Colonic mucosa (tissue), 4 donors: ENCODE data around the gene M1AP. TPM values are rescaled to one million over a fixed set of nuclear protein-coding genes. Genes with fewer than 3 reads are reported as not detected.

Experiments used
- DNase-seq: peaks from one replicate; pipeline ENCODE4 v3.0.0-alpha.2; 2020
- H3K27ac ChIP-seq: fragments of 200-600 bp; one replicate; pipeline ENCODE4 v1.8.0; 2021
- H3K27me3 ChIP-seq: fragments of 200-600 bp; one replicate; pipeline ENCODE4 v1.8.0; 2021
- H3K36me3 ChIP-seq: fragments of 200-600 bp; one replicate; pipeline ENCODE4 v1.8.0; 2021
- H3K4me1 ChIP-seq: fragments of 200-600 bp; one replicate; pipeline ENCODE4 v1.8.0; 2021; ENCODE audit warnings: mild to moderate bottlenecking
- H3K4me3 ChIP-seq: fragments of 200-600 bp; one replicate; pipeline ENCODE4 v1.8.0; 2021
- H3K9ac ChIP-seq, 2 donors: one replicate each; pipeline ENCODE4 v1.7.0; 2013; ENCODE audit warnings: control low read depth in 2 of 2, low read depth in 2 of 2, low read length in 2 of 2
- H3K9me3 ChIP-seq: fragments of 200-600 bp; one replicate; pipeline ENCODE4 v1.8.0; 2021
- intact Hi-C: fragments of 100-400 bp; cut with DNase I; formaldehyde crosslinking; loops from one replicate; pipeline ENCODE4 v1.14.1; 2022
- total RNA-seq, 2 donors: library from RNA; stranded (reverse); fragmentation: NEBNext Ultra II Directional in 1 of 2; extraction: Animal tissue kit (Norgen Biotek cat#: 25700) in 1 of 2; gene quantifications; one replicate each; pipeline ENCODE4 v1.2.1, GENCODE V29; 2021
- TF ChIP-seq, protein P1 (sequence below): fragments of 200-600 bp; IDR thresholded peaks from one replicate; pipeline ENCODE4 v1.8.0; 2022; ENCODE audit warnings: antibody characterized with exemption, mild to moderate bottlenecking
- donor health status: healthy.
- donor health status: DM: no; HTN: no; CAD: no.
- donor health status: DM: no; HTN: no; CAD: no.

Gene M1AP
- total RNA-seq, 2 donors from 2014 or later = 0.35 TPM; not detected in 1

- H3K4me3 ChIP-seq = no peak overlapping the region
- no peak for DNase-seq
- H3K4me1 ChIP-seq = no peaks in the 10 kb centered on the region
- no peaks in the 10 kb centered on the region for H3K9me3 ChIP-seq
- H3K36me3 ChIP-seq = no peaks in the 10 kb centered on the region
- H3K27me3 ChIP-seq = no peaks in the 10 kb centered on the region
- intact Hi-C loops = no loop called here
- no peak overlapping the region for H3K9ac ChIP-seq
- no peak overlapping the region for H3K27ac ChIP-seq
- TF ChIP-seq, protein P1, sequence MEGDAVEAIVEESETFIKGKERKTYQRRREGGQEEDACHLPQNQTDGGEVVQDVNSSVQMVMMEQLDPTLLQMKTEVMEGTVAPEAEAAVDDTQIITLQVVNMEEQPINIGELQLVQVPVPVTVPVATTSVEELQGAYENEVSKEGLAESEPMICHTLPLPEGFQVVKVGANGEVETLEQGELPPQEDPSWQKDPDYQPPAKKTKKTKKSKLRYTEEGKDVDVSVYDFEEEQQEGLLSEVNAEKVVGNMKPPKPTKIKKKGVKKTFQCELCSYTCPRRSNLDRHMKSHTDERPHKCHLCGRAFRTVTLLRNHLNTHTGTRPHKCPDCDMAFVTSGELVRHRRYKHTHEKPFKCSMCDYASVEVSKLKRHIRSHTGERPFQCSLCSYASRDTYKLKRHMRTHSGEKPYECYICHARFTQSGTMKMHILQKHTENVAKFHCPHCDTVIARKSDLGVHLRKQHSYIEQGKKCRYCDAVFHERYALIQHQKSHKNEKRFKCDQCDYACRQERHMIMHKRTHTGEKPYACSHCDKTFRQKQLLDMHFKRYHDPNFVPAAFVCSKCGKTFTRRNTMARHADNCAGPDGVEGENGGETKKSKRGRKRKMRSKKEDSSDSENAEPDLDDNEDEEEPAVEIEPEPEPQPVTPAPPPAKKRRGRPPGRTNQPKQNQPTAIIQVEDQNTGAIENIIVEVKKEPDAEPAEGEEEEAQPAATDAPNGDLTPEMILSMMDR = no peak
Measured at GRCh38 chr2:74536166-74536950, 111.8 kb downstream of the M1AP start.

- TF ChIP-seq, protein P1 = no peak
- intact Hi-C loops = no loop called here
- no peak overlapping the region for H3K27ac ChIP-seq
- no peaks in the 10 kb centered on the region for H3K36me3 ChIP-seq
- DNase-seq = no peak
- no peak overlapping the region for H3K4me3 ChIP-seq
- H3K27me3 ChIP-seq = no peaks in the 10 kb centered on the region
- no peak overlapping the region for H3K9ac ChIP-seq
- H3K9me3 ChIP-seq = no peaks in the 10 kb centered on the region
- H3K4me1 ChIP-seq = no peaks in the 10 kb centered on the region
Measured at GRCh38 chr2:74535440-74535965, 112.6 kb downstream of the M1AP start.

DNA sequence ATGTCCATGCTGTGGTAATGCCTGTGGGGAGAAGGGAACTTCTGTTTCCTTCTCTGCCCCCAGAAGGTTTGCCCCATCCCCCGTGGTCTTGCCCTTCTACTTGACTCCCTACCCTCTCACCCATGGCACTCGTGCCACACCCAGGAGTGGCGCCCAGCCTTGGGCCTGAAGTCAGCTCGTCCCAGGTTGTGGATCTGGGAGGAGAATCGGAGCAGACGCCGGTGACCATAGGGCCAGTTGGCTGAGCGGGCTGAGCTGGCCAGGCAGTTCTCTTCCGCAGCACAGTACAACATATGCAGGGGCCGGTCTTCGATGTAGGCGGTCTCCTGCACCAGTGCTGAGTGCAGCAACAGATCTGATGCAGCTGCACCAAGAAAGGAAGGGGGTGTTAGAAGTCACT, 113.7 kb downstream of the M1AP start:
- Histone ChIP-seq H3K4me1 (no peaks in the 10 kb centered on the region), H3K36me3 (no peaks in the 10 kb centered on the region), H3K27ac (no peak overlapping the region), H3K27me3 (no peaks in the 10 kb centered on the region), H3K4me3 (no peak overlapping the region), H3K9me3 (no peaks in the 10 kb centered on the region), H3K9ac (no peak overlapping the region)
- DNase-seq = no peak
- intact Hi-C loops = loop anchor here (5.0 kb wide), 1 partner anchor 52 kb away; the partner anchor contains the start of genes CCDC142 and TTC31
- TF ChIP-seq, protein P1 = no peak

DNA sequence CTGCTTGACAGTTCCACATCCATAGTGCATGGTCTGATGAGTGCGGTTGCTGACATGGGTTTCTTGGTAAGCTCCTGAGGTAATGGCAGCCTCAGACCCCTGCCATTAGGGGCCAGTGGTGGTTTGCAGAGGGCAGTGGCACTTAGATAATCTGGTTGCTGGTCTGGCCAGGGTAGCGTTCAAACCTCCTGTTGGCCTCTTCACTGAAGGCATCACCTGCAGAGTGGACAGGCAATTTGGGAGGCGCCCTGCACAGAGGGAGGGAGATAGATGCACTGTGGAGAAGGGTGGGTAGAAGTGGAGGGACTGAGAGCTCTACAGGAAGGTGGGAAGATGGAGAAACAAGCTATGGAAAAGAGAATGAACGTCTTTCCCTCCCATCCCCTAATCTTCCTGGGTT, 114.7 kb downstream of the M1AP start:
- H3K27me3 ChIP-seq = no peaks in the 10 kb centered on the region
- no peak overlapping the region for H3K27ac ChIP-seq
- TF ChIP-seq, protein P1 = no peak
- H3K9ac ChIP-seq = no peak overlapping the region
- H3K36me3 ChIP-seq = no peaks in the 10 kb centered on the region
- no peaks in the 10 kb centered on the region for H3K4me1 ChIP-seq
- intact Hi-C loops = loop anchor here (5.0 kb wide), 1 partner anchor 51 kb away; the partner anchor contains the start of genes CCDC142 and TTC31
- H3K9me3 ChIP-seq = no peaks in the 10 kb centered on the region
- no peak overlapping the region for H3K4me3 ChIP-seq
- DNase-seq = no peak

GRCh38 chr2:74532222-74532621, 115.9 kb downstream of the M1AP start:
- Histone ChIP-seq H3K9ac (no peak overlapping the region), H3K4me1 (no peaks in the 10 kb centered on the region), H3K27me3 (no peaks in the 10 kb centered on the region), H3K4me3 (no peak overlapping the region), H3K36me3 (peaks cover under 1% of the 10 kb centered on the region), H3K27ac (no peak overlapping the region), H3K9me3 (no peaks in the 10 kb centered on the region)
- intact Hi-C loops = loop anchor here (5.0 kb wide), 1 partner anchor 50 kb away; the partner anchor contains the start of genes CCDC142 and TTC31
- DNase-seq = no peak
- TF ChIP-seq, protein P1 = peak; percentile 22
